ENCODE measurements around the gene SKAP1. TPM values are rescaled to one million over a fixed set of nuclear protein-coding genes. Genes with fewer than 3 reads are reported as not detected.

SKAP1 gene
- total RNA-seq, result 10 to 100 TPM in 1 of 2 donors, 1 to 10 TPM in 1; 4.4 to 17.0 TPM
- polyA plus RNA-seq (ENCODE audit: insufficient read length in 2 of 2), result 10 to 100 TPM; 32.3 to 36.1 TPM
- long read RNA-seq, donor 1, partial matches to known transcripts, result 8 of 12 reads
- long read RNA-seq, donor 1, other reads (novel, unspliced or antisense), result 0 of 12 reads
- long read RNA-seq, donor 2, partial matches to known transcripts, result 0 of 1 reads
- long read RNA-seq, donor 2, other reads (novel, unspliced or antisense), result 0 of 1 reads
- long read RNA-seq, donor 3, partial matches to known transcripts, result 0 of 1 reads
- long read RNA-seq, donor 3, other reads (novel, unspliced or antisense), result 0 of 1 reads
- long read RNA-seq, donor 4, partial matches to known transcripts, result 0 of 1 reads
- long read RNA-seq, donor 4, other reads (novel, unspliced or antisense), result 0 of 1 reads

GRCh38 chr17:48429638-48430586 is at the start of gene SKAP1:
SKAP1 (minus strand) TSS chr17:48430214.
- H3K9me3 ChIP-seq (ENCODE audit: control insufficient read depth, insufficient read depth, low read length), result no peaks in the 10 kb centered on the region
- H3K4me3 ChIP-seq (ENCODE audit: low read depth, low read length), result no peak within 1 kb of the TSS
- peaks cover 20% of the 10 kb centered on the region for H3K4me1 ChIP-seq (ENCODE audit: control insufficient read depth, insufficient read depth, low read length)
- 18% methylated on average over 58 of the region's 65 CpGs for WGBS (ENCODE audit: insufficient coverage)
- no peaks in the 10 kb centered on the region for H3K36me3 ChIP-seq (ENCODE audit: control insufficient read depth, insufficient read depth, low read length)
- H3K27me3 ChIP-seq (ENCODE audit: control insufficient read depth, insufficient read depth, low read length), result peaks cover 14% of the 10 kb centered on the region
- DNase-seq (ENCODE audit: low read depth in 4 of 6, low spot score in 6 of 6), result no peak
- H3K27ac ChIP-seq (ENCODE audit: low read depth, low read length), result no peak within 1 kb of the TSS

GRCh38 chr17:48479014-48479402 is 49.0 kb upstream of the SKAP1 start:
- H3K4me3 ChIP-seq (ENCODE audit: low read depth, low read length), result no peak overlapping the region
- no CpG with 5 or more reads among the region's 2 CpGs for WGBS (ENCODE audit: insufficient coverage)

GRCh38 chr17:48478224-48479013 is 48.4 kb upstream of the SKAP1 start:
- Histone ChIP-seq H3K9me3 (ENCODE audit: control insufficient read depth, insufficient read depth, low read length) (no peaks in the 10 kb centered on the region), H3K4me3 (ENCODE audit: low read depth, low read length) (no peak overlapping the region)
- WGBS (ENCODE audit: insufficient coverage), result 84% methylated on average over 3 of the region's 9 CpGs

More at GRCh38 chr17:48479014-48479402, 49.0 kb upstream of the SKAP1 start:
- Histone ChIP-seq H3K4me1 (ENCODE audit: control insufficient read depth, insufficient read depth, low read length) (peaks cover 10% of the 10 kb centered on the region), H3K36me3 (ENCODE audit: control insufficient read depth, insufficient read depth, low read length) (no peaks in the 10 kb centered on the region), H3K27me3 (ENCODE audit: control insufficient read depth, insufficient read depth, low read length) (no peaks in the 10 kb centered on the region), H3K9me3 (ENCODE audit: control insufficient read depth, insufficient read depth, low read length) (no peaks in the 10 kb centered on the region), H3K27ac (ENCODE audit: low read depth, low read length) (no peak overlapping the region)
- no peak for DNase-seq (ENCODE audit: low read depth in 4 of 6, low spot score in 6 of 6)

GRCh38 chr17:48477221-48477620 is 47.2 kb upstream of the SKAP1 start:
- H3K9me3 ChIP-seq (ENCODE audit: control insufficient read depth, insufficient read depth, low read length), result no peaks in the 10 kb centered on the region
- H3K4me1 ChIP-seq (ENCODE audit: control insufficient read depth, insufficient read depth, low read length), result peaks cover 5% of the 10 kb centered on the region
- H3K27ac ChIP-seq (ENCODE audit: low read depth, low read length), result no peak overlapping the region
- H3K4me3 ChIP-seq (ENCODE audit: low read depth, low read length), result no peak overlapping the region
- peak in 1 of 6 donors; percentile 74 for DNase-seq (ENCODE audit: low read depth in 4 of 6, low spot score in 6 of 6)
- H3K27me3 ChIP-seq (ENCODE audit: control insufficient read depth, insufficient read depth, low read length), result no peaks in the 10 kb centered on the region
- 0% methylated on average over 1 of the region's 1 CpG for WGBS (ENCODE audit: insufficient coverage)
- H3K36me3 ChIP-seq (ENCODE audit: control insufficient read depth, insufficient read depth, low read length), result no peaks in the 10 kb centered on the region

More at GRCh38 chr17:48478224-48479013, 48.4 kb upstream of the SKAP1 start:
- peaks cover 7% of the 10 kb centered on the region for H3K4me1 ChIP-seq (ENCODE audit: control insufficient read depth, insufficient read depth, low read length)
- H3K36me3 ChIP-seq (ENCODE audit: control insufficient read depth, insufficient read depth, low read length), result no peaks in the 10 kb centered on the region
- no peak overlapping the region for H3K27ac ChIP-seq (ENCODE audit: low read depth, low read length)
- H3K27me3 ChIP-seq (ENCODE audit: control insufficient read depth, insufficient read depth, low read length), result no peaks in the 10 kb centered on the region
- no peak for DNase-seq (ENCODE audit: low read depth in 4 of 6, low spot score in 6 of 6)

GRCh38 chr17:48472411-48473281 is 42.6 kb upstream of the SKAP1 start:
- Histone ChIP-seq H3K27ac (ENCODE audit: low read depth, low read length) (no peak overlapping the region), H3K36me3 (ENCODE audit: control insufficient read depth, insufficient read depth, low read length) (no peaks in the 10 kb centered on the region), H3K4me3 (ENCODE audit: low read depth, low read length) (no peak overlapping the region), H3K27me3 (ENCODE audit: control insufficient read depth, insufficient read depth, low read length) (no peaks in the 10 kb centered on the region), H3K9me3 (ENCODE audit: control insufficient read depth, insufficient read depth, low read length) (no peaks in the 10 kb centered on the region), H3K4me1 (ENCODE audit: control insufficient read depth, insufficient read depth, low read length) (peaks cover 8% of the 10 kb centered on the region)
- peak in 1 of 6 donors; percentile 71 for DNase-seq (ENCODE audit: low read depth in 4 of 6, low spot score in 6 of 6)
- 41% methylated on average over 4 of the region's 6 CpGs for WGBS (ENCODE audit: insufficient coverage)

GRCh38 chr17:48471817-48472410 is 41.9 kb upstream of the SKAP1 start:
- H3K27me3 ChIP-seq (ENCODE audit: control insufficient read depth, insufficient read depth, low read length), result no peaks in the 10 kb centered on the region
- no peak overlapping the region for H3K27ac ChIP-seq (ENCODE audit: low read depth, low read length)
- H3K9me3 ChIP-seq (ENCODE audit: control insufficient read depth, insufficient read depth, low read length), result no peaks in the 10 kb centered on the region
- H3K36me3 ChIP-seq (ENCODE audit: control insufficient read depth, insufficient read depth, low read length), result no peaks in the 10 kb centered on the region
- no peak overlapping the region for H3K4me3 ChIP-seq (ENCODE audit: low read depth, low read length)
- H3K4me1 ChIP-seq (ENCODE audit: control insufficient read depth, insufficient read depth, low read length), result peaks cover 8% of the 10 kb centered on the region
- no peak for DNase-seq (ENCODE audit: low read depth in 4 of 6, low spot score in 6 of 6)
- 53% methylated on average over 3 of the region's 8 CpGs for WGBS (ENCODE audit: insufficient coverage)

GRCh38 chr17:48470388-48471034 is 40.5 kb upstream of the SKAP1 start:
- peaks cover 8% of the 10 kb centered on the region for H3K4me1 ChIP-seq (ENCODE audit: control insufficient read depth, insufficient read depth, low read length)
- no peak overlapping the region for H3K27ac ChIP-seq (ENCODE audit: low read depth, low read length)
- 25% methylated on average over 3 of the region's 6 CpGs for WGBS (ENCODE audit: insufficient coverage)
- H3K4me3 ChIP-seq (ENCODE audit: low read depth, low read length), result no peak overlapping the region
- no peaks in the 10 kb centered on the region for H3K27me3 ChIP-seq (ENCODE audit: control insufficient read depth, insufficient read depth, low read length)
- H3K36me3 ChIP-seq (ENCODE audit: control insufficient read depth, insufficient read depth, low read length), result no peaks in the 10 kb centered on the region
- DNase-seq (ENCODE audit: low read depth in 4 of 6, low spot score in 6 of 6), result peak in 2 of 6 donors; percentile 44 to 63
- no peaks in the 10 kb centered on the region for H3K9me3 ChIP-seq (ENCODE audit: control insufficient read depth, insufficient read depth, low read length)

- Histone ChIP-seq H3K36me3 (ENCODE audit: control insufficient read depth, insufficient read depth, low read length) (no peaks in the 10 kb centered on the region), H3K9me3 (ENCODE audit: control insufficient read depth, insufficient read depth, low read length) (no peaks in the 10 kb centered on the region), H3K27ac (ENCODE audit: low read depth, low read length) (no peak overlapping the region), H3K4me1 (ENCODE audit: control insufficient read depth, insufficient read depth, low read length) (peaks cover 8% of the 10 kb centered on the region), H3K4me3 (ENCODE audit: low read depth, low read length) (no peak overlapping the region), H3K27me3 (ENCODE audit: control insufficient read depth, insufficient read depth, low read length) (no peaks in the 10 kb centered on the region)
- WGBS (ENCODE audit: insufficient coverage), result 83% methylated on average over 1 of the region's 3 CpGs
- no peak for DNase-seq (ENCODE audit: low read depth in 4 of 6, low spot score in 6 of 6)
Measured at GRCh38 chr17:48469227-48469626, 39.2 kb upstream of the SKAP1 start.
